22Rv1 (cell line): ENCODE results near the gene COL25A1.
"Not testable (repeated sequence)": the region's sequence is repeated elsewhere in the genome, so short reads cannot be mapped to it uniquely, and the experiment has no call there.

ENCODE experiments used
- ZFX ChIP-seq: fragments of 450-650 bp; IDR thresholded peaks from 2 replicates; pipeline ENCODE4 v1.6.1; 2017; ENCODE audit warnings: antibody characterized with exemption, borderline replicate concordance
- TF ChIP-seq, protein P1 (sequence below): fragments of 450-650 bp; IDR thresholded peaks from 2 replicates; pipeline ENCODE4 v1.5.1; 2017; ENCODE audit warnings: mild to moderate bottlenecking

DNA sequence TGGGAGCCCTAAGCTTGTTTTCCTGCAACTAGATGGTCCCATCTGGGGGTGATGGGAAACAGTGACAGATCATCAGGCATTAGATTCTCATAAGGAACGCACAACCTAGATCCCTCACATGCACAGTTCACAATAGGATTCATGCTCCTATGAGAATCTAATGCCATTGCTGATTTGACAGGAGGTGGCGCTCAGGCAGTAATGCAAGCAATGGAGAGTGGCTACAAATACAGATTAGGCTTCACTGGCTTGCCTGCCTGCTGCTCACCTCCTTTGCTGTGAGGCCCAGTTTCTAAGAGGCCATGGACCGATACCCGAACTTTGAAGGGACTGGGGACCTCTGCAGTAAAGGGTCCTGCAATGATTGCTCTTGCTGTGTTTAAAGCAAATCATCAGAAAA, 225.7 kb downstream of the COL25A1 start:
- TF ChIP-seq, protein P1, sequence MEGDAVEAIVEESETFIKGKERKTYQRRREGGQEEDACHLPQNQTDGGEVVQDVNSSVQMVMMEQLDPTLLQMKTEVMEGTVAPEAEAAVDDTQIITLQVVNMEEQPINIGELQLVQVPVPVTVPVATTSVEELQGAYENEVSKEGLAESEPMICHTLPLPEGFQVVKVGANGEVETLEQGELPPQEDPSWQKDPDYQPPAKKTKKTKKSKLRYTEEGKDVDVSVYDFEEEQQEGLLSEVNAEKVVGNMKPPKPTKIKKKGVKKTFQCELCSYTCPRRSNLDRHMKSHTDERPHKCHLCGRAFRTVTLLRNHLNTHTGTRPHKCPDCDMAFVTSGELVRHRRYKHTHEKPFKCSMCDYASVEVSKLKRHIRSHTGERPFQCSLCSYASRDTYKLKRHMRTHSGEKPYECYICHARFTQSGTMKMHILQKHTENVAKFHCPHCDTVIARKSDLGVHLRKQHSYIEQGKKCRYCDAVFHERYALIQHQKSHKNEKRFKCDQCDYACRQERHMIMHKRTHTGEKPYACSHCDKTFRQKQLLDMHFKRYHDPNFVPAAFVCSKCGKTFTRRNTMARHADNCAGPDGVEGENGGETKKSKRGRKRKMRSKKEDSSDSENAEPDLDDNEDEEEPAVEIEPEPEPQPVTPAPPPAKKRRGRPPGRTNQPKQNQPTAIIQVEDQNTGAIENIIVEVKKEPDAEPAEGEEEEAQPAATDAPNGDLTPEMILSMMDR = peak; percentile 42
- TF ChIP-seq ZFX = not testable (repeated sequence)
